Activated naive CD4-positive, alpha-beta T cell treated with anti-CD3 and anti-CD28 coated beads, Interleukin-2, amount 50 U/mL, for 24 hours (primary cell): ENCODE measurements around the gene ACAP3.

ENCODE experiments used
- H3K27ac Mint-ChIP-seq: one replicate; pipeline ENCODE4 v1.8.0; 2021; ENCODE audit warnings: mild to moderate bottlenecking, mixed read lengths
- H3K27me3 Mint-ChIP-seq: one replicate; pipeline ENCODE4 v1.8.0; 2021; ENCODE audit warnings: mixed read lengths
- H3K36me3 Mint-ChIP-seq: one replicate; pipeline ENCODE4 v1.8.0; 2021; ENCODE audit warnings: mixed read lengths
- H3K4me1 Mint-ChIP-seq: one replicate; pipeline ENCODE4 v1.8.0; 2021; ENCODE audit warnings: mixed read lengths
- H3K4me3 Mint-ChIP-seq: one replicate; pipeline ENCODE4 v1.8.0; 2021; ENCODE audit warnings: mild to moderate bottlenecking, mixed read lengths
- H3K9me3 Mint-ChIP-seq: one replicate; pipeline ENCODE4 v1.8.0; 2021; ENCODE audit warnings: mixed read lengths

ACAP3 gene

DNA sequence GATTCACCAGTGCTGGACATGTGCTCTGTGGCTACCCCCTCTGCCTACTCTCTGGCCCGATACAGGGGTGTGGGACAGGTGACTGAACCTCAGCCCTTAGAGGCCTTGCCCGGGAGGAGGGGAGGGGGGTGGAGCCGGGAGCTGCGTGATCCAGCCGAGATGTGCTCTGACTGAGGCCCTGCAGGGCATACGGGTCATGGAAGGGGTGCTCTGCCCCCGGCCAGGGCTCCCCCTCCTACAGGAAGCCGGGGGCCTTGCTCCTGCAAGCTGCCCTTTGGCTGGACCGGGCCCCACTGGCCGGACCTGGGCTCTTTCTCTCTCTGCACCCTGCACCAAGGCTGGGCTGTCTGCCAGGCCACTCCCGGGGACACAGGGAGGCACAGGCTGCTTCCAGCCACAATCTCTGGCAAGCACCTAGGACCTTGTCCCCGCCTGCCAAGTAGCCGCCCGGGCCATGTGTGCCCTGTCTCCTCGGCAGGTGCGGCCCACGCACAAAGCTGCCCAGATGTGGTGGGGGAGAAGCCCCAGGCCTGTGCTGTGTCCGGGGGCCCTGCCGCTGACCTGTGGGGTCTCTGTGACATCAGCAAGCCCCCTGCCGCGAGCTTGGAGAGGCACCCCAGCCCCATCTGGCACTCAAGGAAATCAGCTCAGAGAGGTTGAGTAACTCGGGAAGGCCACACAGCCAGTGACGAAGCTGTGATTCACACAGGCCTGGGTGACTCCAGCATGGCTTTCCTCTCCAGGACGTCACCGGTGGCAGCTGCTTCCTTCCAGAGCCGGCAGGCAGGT lies 26.0 kb downstream of the ACAP3 start:
- Mint-ChIP-seq H3K4me3 (no peak overlapping the region), H3K4me1 (no peaks in the 10 kb centered on the region), H3K36me3 (no peaks in the 10 kb centered on the region), H3K9me3 (no peaks in the 10 kb centered on the region), H3K27ac (no peak overlapping the region), H3K27me3 (no peaks in the 10 kb centered on the region)

DNA sequence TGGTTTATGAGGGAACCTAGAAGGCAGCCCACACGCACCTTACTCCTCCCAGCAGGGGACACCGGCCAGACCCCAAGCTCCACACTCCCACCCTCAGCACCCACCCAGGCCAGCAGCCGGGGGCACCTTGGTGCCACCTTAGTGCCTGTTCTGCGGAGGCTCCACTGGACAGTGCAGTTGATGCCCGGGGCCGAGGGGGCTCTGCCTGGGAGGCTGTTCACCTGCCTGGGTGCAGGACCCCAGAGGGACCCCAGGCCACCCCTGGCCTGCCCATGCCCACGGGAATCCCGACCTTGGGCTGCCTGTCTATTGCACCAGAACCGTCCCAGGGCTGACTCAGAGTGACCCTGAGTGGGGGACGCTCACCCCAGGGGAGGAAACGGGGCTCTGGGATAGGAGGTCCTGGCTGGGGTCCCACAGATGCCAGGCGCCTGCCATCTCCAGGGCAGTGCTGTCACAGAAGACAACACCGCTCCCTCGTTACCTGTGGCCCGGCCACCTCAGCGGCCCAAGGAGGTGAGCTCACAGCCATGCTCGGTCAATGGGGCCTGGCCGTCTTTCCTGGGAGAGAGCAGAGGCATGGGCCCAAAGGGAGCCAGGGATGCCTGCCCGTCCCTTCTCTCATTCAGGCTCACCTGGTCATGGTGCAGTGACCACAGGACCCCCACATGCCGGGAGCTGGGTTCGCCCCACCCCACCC lies 26.8 kb downstream of the ACAP3 start:
- no peak overlapping the region for H3K4me3 Mint-ChIP-seq
- no peak overlapping the region for H3K27ac Mint-ChIP-seq
- H3K4me1 Mint-ChIP-seq = no peaks in the 10 kb centered on the region
- no peaks in the 10 kb centered on the region for H3K36me3 Mint-ChIP-seq
- H3K27me3 Mint-ChIP-seq = no peaks in the 10 kb centered on the region
- no peaks in the 10 kb centered on the region for H3K9me3 Mint-ChIP-seq

- Mint-ChIP-seq H3K9me3 (no peaks in the 10 kb centered on the region), H3K4me1 (no peaks in the 10 kb centered on the region), H3K27ac (no peak overlapping the region), H3K36me3 (no peaks in the 10 kb centered on the region), H3K4me3 (no peak overlapping the region), H3K27me3 (no peaks in the 10 kb centered on the region)
Measured at GRCh38 chr1:1279028-1279427, 28.7 kb downstream of the ACAP3 start.

GRCh38 chr1:1278620-1279019 lies 29.1 kb downstream of the ACAP3 start:
- Mint-ChIP-seq H3K9me3 (no peaks in the 10 kb centered on the region), H3K36me3 (no peaks in the 10 kb centered on the region), H3K4me1 (no peaks in the 10 kb centered on the region), H3K27me3 (no peaks in the 10 kb centered on the region), H3K27ac (no peak overlapping the region), H3K4me3 (no peak overlapping the region)

- no peaks in the 10 kb centered on the region for H3K9me3 Mint-ChIP-seq
- H3K27me3 Mint-ChIP-seq = no peaks in the 10 kb centered on the region
- peaks cover 19% of the 10 kb centered on the region for H3K4me1 Mint-ChIP-seq
- H3K36me3 Mint-ChIP-seq = peaks cover 2% of the 10 kb centered on the region
- peak overlapping the region; percentile 47 for H3K4me3 Mint-ChIP-seq
- no peak overlapping the region for H3K27ac Mint-ChIP-seq
Measured at GRCh38 chr1:1275836-1276235, 31.9 kb downstream of the ACAP3 start.

DNA sequence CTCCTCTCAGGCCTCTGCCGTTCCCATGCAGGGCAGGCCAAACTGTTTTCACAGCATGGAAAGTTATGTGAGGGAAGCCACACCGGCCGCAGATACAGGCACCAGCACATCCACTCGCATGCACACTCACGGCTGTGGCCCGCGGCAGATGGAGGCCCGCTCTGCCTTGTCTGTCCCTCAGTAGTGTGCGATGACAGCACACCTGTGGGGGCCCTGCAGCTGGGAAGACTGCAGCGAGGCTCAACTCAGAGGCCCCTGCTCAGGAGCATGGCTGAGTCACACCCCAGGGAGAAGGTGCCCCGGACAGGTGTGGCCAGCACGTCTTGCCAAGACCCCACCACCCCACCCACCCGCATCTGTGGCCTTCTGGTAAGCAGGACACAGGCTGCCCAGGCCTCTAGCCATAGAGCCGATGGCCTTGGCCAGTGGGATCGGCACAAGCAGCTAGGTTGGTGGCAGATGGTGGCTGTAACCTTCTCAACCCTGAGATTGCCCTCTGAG lies 32.7 kb downstream of the ACAP3 start:
- peaks cover 28% of the 10 kb centered on the region for H3K4me1 Mint-ChIP-seq
- peaks cover 2% of the 10 kb centered on the region for H3K36me3 Mint-ChIP-seq
- H3K9me3 Mint-ChIP-seq = no peaks in the 10 kb centered on the region
- no peaks in the 10 kb centered on the region for H3K27me3 Mint-ChIP-seq
- H3K27ac Mint-ChIP-seq = no peak overlapping the region
- peak overlapping the region; percentile 73 for H3K4me3 Mint-ChIP-seq

DNA sequence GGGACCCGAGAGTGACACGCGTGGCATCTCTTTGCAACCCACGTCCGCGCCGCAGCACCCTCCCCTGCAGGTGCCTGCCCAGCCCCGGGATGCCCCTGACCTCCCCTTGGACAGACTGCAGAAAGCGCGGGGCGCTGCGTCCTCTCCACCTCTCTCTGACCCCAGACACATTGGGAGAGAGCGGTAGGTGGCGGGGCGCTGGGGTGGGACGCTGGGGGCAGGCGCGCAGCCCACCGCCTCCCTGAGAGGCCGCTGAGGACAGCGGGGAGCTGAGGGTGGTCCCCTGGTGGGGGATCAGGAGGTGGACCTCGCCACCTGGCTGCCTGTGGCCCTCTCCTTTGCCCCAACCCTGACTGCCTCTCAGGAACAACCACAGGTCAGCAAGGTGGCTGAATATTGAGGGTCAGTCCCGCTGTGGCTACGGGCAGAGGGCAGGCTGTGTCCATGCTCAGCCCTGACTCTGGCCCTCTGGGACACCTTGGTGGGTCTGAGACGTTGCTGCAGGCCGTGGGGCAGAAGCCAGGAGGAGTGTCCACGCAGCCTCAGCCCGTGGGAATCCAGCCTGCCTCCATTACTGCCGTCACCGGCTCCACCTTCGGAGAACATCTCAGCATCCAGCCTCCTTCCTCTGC lies 33.3 kb downstream of the ACAP3 start:
- no peak overlapping the region for H3K27ac Mint-ChIP-seq

DNA sequence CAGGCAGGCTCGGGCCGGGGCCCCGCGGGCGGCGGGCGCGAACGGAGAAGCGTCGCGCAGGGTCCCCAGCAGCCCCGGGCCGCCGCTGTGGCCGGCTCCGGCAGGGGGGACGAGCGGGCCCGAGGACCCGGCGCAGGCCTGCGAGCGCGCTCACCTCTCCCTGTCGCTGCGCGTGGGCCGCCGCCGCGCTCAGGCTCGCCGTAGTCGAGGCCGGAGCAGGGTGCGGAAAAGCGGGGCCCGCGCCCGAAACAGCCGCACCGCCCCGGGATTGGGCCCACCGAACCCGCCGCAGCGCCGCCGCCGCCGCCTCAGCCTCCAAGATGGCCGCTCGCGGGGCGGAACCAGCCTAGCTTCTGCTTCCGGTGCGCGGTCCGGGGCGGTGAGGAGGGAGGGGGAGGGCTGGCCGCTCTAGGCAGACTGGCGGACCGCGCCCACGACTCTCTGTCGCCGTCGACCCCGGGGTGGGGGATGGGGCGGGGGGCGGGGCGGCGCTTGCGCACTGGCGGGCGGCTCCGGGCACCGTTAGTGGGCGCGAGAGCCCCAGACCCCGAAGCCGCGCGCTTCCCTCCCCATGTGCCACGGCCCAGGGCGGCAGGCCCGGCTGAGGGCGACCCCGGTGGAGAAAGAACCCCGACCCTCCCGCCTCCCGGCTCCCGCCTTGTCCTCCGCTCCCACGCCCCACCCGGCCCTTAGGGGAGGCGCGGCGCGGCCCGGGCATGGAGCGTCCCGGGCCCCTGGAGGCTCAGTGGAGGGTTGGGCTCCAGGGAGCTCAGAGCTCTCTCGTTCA lies 34.0 kb downstream of the ACAP3 start, which contains the start of gene UBE2J2:
UBE2J2 (minus strand) TSS at position 343 of the 787 bp plus-strand sequence. CDS start 5,862 bp downstream, outside the sequence.
- peak within 1 kb of the TSS; percentile 55 for H3K27ac Mint-ChIP-seq
- peaks cover 2% of the 10 kb centered on the region for H3K36me3 Mint-ChIP-seq
- peaks cover 33% of the 10 kb centered on the region for H3K4me1 Mint-ChIP-seq
- peak within 1 kb of the TSS; percentile 90 for H3K4me3 Mint-ChIP-seq
- H3K27me3 Mint-ChIP-seq = no peaks in the 10 kb centered on the region
- no peaks in the 10 kb centered on the region for H3K9me3 Mint-ChIP-seq

More for the DNA sequence above, 33.3 kb downstream of the ACAP3 start:
- Mint-ChIP-seq H3K36me3 (peaks cover 2% of the 10 kb centered on the region), H3K9me3 (no peaks in the 10 kb centered on the region), H3K4me1 (peaks cover 33% of the 10 kb centered on the region), H3K27me3 (no peaks in the 10 kb centered on the region), H3K4me3 (peak overlapping the region; percentile 73)

- Mint-ChIP-seq H3K4me1 (peaks cover 34% of the 10 kb centered on the region), H3K27me3 (no peaks in the 10 kb centered on the region), H3K9me3 (no peaks in the 10 kb centered on the region), H3K4me3 (peak overlapping the region; percentile 90), H3K27ac (peak overlapping the region; percentile 55), H3K36me3 (peaks cover 2% of the 10 kb centered on the region)
Measured at GRCh38 chr1:1273209-1273511, 34.6 kb downstream of the ACAP3 start.

- peak overlapping the region; percentile 68 for H3K27ac Mint-ChIP-seq
- H3K4me1 Mint-ChIP-seq = peaks cover 38% of the 10 kb centered on the region
- H3K27me3 Mint-ChIP-seq = no peaks in the 10 kb centered on the region
- H3K4me3 Mint-ChIP-seq = peak overlapping the region; percentile 90
- peaks cover 2% of the 10 kb centered on the region for H3K36me3 Mint-ChIP-seq
- no peaks in the 10 kb centered on the region for H3K9me3 Mint-ChIP-seq
Measured at GRCh38 chr1:1272341-1273208, 35.2 kb downstream of the ACAP3 start.

DNA sequence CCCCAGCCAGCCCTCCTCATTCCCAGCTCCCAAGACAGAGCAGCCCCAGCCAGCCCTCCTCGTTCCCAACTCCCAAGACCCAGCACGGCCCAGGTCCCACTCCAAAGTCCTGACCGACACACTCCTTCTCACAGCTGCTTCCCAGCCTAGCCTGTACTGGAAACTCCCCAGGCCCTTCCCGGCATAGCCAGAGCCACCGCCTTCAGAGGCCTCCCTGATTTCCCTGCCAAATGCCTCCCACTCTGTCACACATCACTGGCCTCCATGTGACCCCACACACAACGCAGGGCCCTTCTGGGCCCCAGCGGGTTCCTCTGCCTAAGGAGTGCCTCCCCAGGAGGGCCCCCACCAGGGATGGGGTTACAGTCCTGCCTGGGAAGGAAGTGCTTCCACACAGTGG lies 36.9 kb downstream of the ACAP3 start:
- peaks cover 41% of the 10 kb centered on the region for H3K4me1 Mint-ChIP-seq

GRCh38 chr1:1268284-1268682 lies 39.4 kb downstream of the ACAP3 start:
- Mint-ChIP-seq H3K4me3 (peak overlapping the region; percentile 4), H3K4me1 (peaks cover 41% of the 10 kb centered on the region), H3K27ac (no peak overlapping the region), H3K27me3 (no peaks in the 10 kb centered on the region), H3K36me3 (peaks cover 2% of the 10 kb centered on the region), H3K9me3 (no peaks in the 10 kb centered on the region)

More for the DNA sequence above, 36.9 kb downstream of the ACAP3 start:
- Mint-ChIP-seq H3K9me3 (no peaks in the 10 kb centered on the region), H3K27ac (peak overlapping the region; percentile 62), H3K36me3 (peaks cover 2% of the 10 kb centered on the region), H3K27me3 (no peaks in the 10 kb centered on the region), H3K4me3 (peak overlapping the region; percentile 83)

- Mint-ChIP-seq H3K36me3 (peaks cover 2% of the 10 kb centered on the region), H3K4me1 (peaks cover 39% of the 10 kb centered on the region), H3K27ac (no peak overlapping the region), H3K27me3 (no peaks in the 10 kb centered on the region), H3K9me3 (no peaks in the 10 kb centered on the region), H3K4me3 (peak overlapping the region; percentile 4)
Measured at GRCh38 chr1:1267488-1268283, 40.0 kb downstream of the ACAP3 start.

- H3K4me3 Mint-ChIP-seq = no peak overlapping the region
- H3K9me3 Mint-ChIP-seq = no peaks in the 10 kb centered on the region
- H3K27ac Mint-ChIP-seq = no peak overlapping the region
- H3K27me3 Mint-ChIP-seq = no peaks in the 10 kb centered on the region
- H3K36me3 Mint-ChIP-seq = peaks cover 4% of the 10 kb centered on the region
- H3K4me1 Mint-ChIP-seq = peaks cover 20% of the 10 kb centered on the region
Measured at GRCh38 chr1:1264868-1265272, 42.9 kb downstream of the ACAP3 start.
